Measurements from ENCODE around the gene CCDC80.

The CCDC80 gene

DNA sequence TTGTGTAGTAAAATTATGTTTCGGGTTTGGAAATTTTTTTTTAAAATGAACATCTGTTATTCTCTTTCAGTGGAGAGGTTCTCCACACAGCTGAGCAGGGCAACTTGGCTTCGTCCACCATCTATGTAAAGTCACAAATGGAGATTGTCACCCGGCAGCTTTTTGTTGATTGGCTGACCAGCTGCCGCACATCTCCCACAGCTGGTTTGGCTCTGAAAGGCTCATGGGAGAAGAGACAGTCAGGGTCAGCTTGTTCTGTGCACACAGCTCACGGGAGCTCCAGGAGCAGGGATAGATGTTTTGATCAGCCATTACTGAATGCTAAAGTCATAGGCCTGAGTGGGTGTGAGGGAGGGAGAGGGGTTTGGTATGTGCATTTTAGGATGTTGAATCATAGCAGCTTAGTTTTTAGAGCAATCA, 12.9 kb upstream of the CCDC80 start:
- Histone ChIP-seq H3K4me2 (ENCODE audit: low read depth, low read length, poor library complexity, severe bottlenecking) (no peak overlapping the region), H3K9me2 (replicated peaks; ENCODE audit: low read depth, low read length) (no peaks in the 10 kb centered on the region), H3K9ac (ENCODE audit: low read depth, low read length, poor library complexity, severe bottlenecking) (no peak overlapping the region), H3K27me3 (ENCODE audit: insufficient read depth, low read length, poor library complexity, severe bottlenecking) (no peaks in the 10 kb centered on the region), H3K4me3 (ENCODE audit: low read length, poor library complexity, severe bottlenecking) (no peak overlapping the region), H2AFZ (ENCODE audit: low read length) (no peak overlapping the region), H4K20me1 (ENCODE audit: insufficient read depth, low read length, poor library complexity, severe bottlenecking) (no peaks in the 10 kb centered on the region), H3K36me3 (ENCODE audit: insufficient read depth, low read length) (no peaks in the 10 kb centered on the region), H3K9me3 (ENCODE audit: insufficient read depth, low read depth, low read length) (no peaks in the 10 kb centered on the region), H3F3A (ENCODE audit: low read depth) (no peaks in the 10 kb centered on the region), H3K79me2 (ENCODE audit: insufficient read depth, low read length) (no peaks in the 10 kb centered on the region), H3K4me1 (ENCODE audit: insufficient read depth, low read length, poor library complexity, severe bottlenecking) (no peaks in the 10 kb centered on the region)
- TF ChIP-seq EZH2phosphoT487 (IDR thresholded peaks at IDR 0.05; ENCODE audit: borderline replicate concordance) = no peak
- TF ChIP-seq, protein P1, sequence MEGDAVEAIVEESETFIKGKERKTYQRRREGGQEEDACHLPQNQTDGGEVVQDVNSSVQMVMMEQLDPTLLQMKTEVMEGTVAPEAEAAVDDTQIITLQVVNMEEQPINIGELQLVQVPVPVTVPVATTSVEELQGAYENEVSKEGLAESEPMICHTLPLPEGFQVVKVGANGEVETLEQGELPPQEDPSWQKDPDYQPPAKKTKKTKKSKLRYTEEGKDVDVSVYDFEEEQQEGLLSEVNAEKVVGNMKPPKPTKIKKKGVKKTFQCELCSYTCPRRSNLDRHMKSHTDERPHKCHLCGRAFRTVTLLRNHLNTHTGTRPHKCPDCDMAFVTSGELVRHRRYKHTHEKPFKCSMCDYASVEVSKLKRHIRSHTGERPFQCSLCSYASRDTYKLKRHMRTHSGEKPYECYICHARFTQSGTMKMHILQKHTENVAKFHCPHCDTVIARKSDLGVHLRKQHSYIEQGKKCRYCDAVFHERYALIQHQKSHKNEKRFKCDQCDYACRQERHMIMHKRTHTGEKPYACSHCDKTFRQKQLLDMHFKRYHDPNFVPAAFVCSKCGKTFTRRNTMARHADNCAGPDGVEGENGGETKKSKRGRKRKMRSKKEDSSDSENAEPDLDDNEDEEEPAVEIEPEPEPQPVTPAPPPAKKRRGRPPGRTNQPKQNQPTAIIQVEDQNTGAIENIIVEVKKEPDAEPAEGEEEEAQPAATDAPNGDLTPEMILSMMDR (conservative IDR thresholded peaks at IDR 0.05; ENCODE audit: low read length) = no peak

DNA sequence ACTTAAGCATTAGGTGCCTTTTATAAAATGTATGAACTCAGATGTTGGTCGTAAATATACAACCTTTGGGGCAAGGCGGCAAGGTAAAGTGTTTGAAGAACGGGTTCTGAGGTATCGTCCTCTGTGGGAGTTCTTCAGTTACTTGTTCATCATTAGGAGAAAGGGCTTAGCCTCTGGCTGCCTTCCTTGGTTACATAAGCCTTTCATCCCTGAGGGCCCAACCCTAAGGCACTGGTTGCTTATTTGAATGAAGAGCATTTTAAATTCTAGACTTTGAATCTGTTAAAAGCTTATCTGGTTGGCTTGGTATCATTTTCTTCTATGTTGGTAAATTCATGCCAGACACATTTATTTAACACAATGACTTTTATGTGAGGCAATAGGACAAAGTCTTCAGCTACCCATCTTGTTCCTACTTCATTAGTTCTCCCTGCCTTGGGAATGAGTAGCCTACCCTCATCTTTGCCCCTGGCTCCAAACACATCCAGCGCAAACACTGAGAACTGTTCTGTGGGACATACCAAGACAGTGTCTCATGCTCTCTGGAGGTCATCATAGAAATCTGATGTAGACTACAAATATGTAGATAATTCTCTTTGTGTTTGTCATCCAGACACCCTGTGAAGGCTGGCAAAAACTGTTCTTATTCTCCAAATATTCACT, 12.4 kb upstream of the CCDC80 start:
- Histone ChIP-seq H3K9ac (ENCODE audit: low read depth, low read length, poor library complexity, severe bottlenecking) (no peak overlapping the region), H3K9me2 (replicated peaks; ENCODE audit: low read depth, low read length) (no peaks in the 10 kb centered on the region), H4K20me1 (ENCODE audit: insufficient read depth, low read length, poor library complexity, severe bottlenecking) (no peaks in the 10 kb centered on the region), H3K27me3 (ENCODE audit: insufficient read depth, low read length, poor library complexity, severe bottlenecking) (no peaks in the 10 kb centered on the region), H3K4me1 (ENCODE audit: insufficient read depth, low read length, poor library complexity, severe bottlenecking) (no peaks in the 10 kb centered on the region), H3K9me3 (ENCODE audit: insufficient read depth, low read depth, low read length) (no peaks in the 10 kb centered on the region), H3K36me3 (ENCODE audit: insufficient read depth, low read length) (no peaks in the 10 kb centered on the region), H2AFZ (ENCODE audit: low read length) (no peak overlapping the region), H3K79me2 (ENCODE audit: insufficient read depth, low read length) (no peaks in the 10 kb centered on the region), H3K4me3 (ENCODE audit: low read length, poor library complexity, severe bottlenecking) (no peak overlapping the region), H3F3A (ENCODE audit: low read depth) (no peaks in the 10 kb centered on the region), H3K4me2 (ENCODE audit: low read depth, low read length, poor library complexity, severe bottlenecking) (no peak overlapping the region)
- TF ChIP-seq EZH2phosphoT487 (IDR thresholded peaks at IDR 0.05; ENCODE audit: borderline replicate concordance) = no peak
- TF ChIP-seq, protein P1 (conservative IDR thresholded peaks at IDR 0.05; ENCODE audit: low read length) = no peak

- H3K4me1 ChIP-seq (ENCODE audit: insufficient read depth, low read length, poor library complexity, severe bottlenecking) = no peaks in the 10 kb centered on the region
- no peaks in the 10 kb centered on the region for H3K36me3 ChIP-seq (ENCODE audit: insufficient read depth, low read length)
- no peak overlapping the region for H3K9ac ChIP-seq (ENCODE audit: low read depth, low read length, poor library complexity, severe bottlenecking)
- H3K9me2 ChIP-seq (replicated peaks; ENCODE audit: low read depth, low read length) = no peaks in the 10 kb centered on the region
- no peaks in the 10 kb centered on the region for H3F3A ChIP-seq (ENCODE audit: low read depth)
- H3K27me3 ChIP-seq (ENCODE audit: insufficient read depth, low read length, poor library complexity, severe bottlenecking) = no peaks in the 10 kb centered on the region
- no peak overlapping the region for H3K4me3 ChIP-seq (ENCODE audit: low read length, poor library complexity, severe bottlenecking)
- no peak overlapping the region for H2AFZ ChIP-seq (ENCODE audit: low read length)
- no peak overlapping the region for H3K4me2 ChIP-seq (ENCODE audit: low read depth, low read length, poor library complexity, severe bottlenecking)
- H4K20me1 ChIP-seq (ENCODE audit: insufficient read depth, low read length, poor library complexity, severe bottlenecking) = no peaks in the 10 kb centered on the region
- H3K79me2 ChIP-seq (ENCODE audit: insufficient read depth, low read length) = no peaks in the 10 kb centered on the region
- no peaks in the 10 kb centered on the region for H3K9me3 ChIP-seq (ENCODE audit: insufficient read depth, low read depth, low read length)
- TF ChIP-seq, protein P1 (conservative IDR thresholded peaks at IDR 0.05; ENCODE audit: low read length) = no peak
- TF ChIP-seq EZH2phosphoT487 (IDR thresholded peaks at IDR 0.05; ENCODE audit: borderline replicate concordance) = no peak
Observed at GRCh38 chr3:112651516-112651915, 10.6 kb upstream of the CCDC80 start.

Measured in Loucy (cell line).